A549 treated with dexamethasone at 1 μM for 4 hours (cell line): Measurements from ENCODE around the gene TMEM151A. TPM values are rescaled to one million over a fixed set of nuclear protein-coding genes. Genes with fewer than 3 reads are reported as not detected.

ENCODE experiments used
- total RNA-seq: library from RNA; stranded (reverse); fragments of 200-300 nt; extraction: Qiagen RNA extraction; gene quantifications from 5 replicates; pipeline ENCODE4 v1.2.3, GENCODE V29; 2022

The TMEM151A gene
- 2.0 to 3.8 TPM (median 3.5 TPM) in 5 replicates for total RNA-seq

GRCh38 chr11:66291706-66292542 lies at the start of gene TMEM151A:
Gene TMEM151A (plus strand): TSS chr11:66291894. CDS start chr11:66292014, 120 bp downstream.

GRCh38 chr11:66268244-66268951 lies 23.3 kb upstream of the TMEM151A start, which contains the start of gene RAB1B:
Gene RAB1B (plus strand): TSS chr11:66268639. CDS start chr11:66268680, 41 bp downstream.

GRCh38 chr11:66277471-66278362 lies 14.0 kb upstream of the TMEM151A start, which contains the start of gene CNIH2:
Gene CNIH2 (plus strand): TSS chr11:66278175. CDS start chr11:66278457, 282 bp downstream.

GRCh38 chr11:66288671-66289547 lies 2.8 kb upstream of the TMEM151A start, which contains the start of gene YIF1A:
Gene YIF1A (minus strand): TSS chr11:66289143. CDS start chr11:66288985, 158 bp downstream.

GRCh38 chr11:66316849-66317251 lies 25.2 kb downstream of the TMEM151A start, which contains the start of gene CD248:
Gene CD248 (minus strand): TSS chr11:66317044. CDS start chr11:66317027, 17 bp downstream.

GRCh38 chr11:66336234-66337102 lies 44.8 kb downstream of the TMEM151A start, which contains the start of gene RIN1:
Gene RIN1 (minus strand): TSS chr11:66336434. CDS start chr11:66336402, 32 bp downstream.

GRCh38 chr11:66344550-66345315 lies 53.0 kb downstream of the TMEM151A start, which contains the start of gene BRMS1:
Gene BRMS1 (minus strand): TSS chr11:66345104. CDS start chr11:66342234, 2,870 bp downstream.

Other genes with a start within 250 kb of the TMEM151A start
- gene GAL3ST3, start 242.7 kb upstream of the TMEM151A start, total RNA-seq: not detected in 5 replicates
- 175 to 193 TPM (median 190 TPM) in 5 replicates for gene SF3B2, start 239.5 kb upstream of the TMEM151A start, total RNA-seq
- gene PACS1, start 221.6 kb upstream of the TMEM151A start, total RNA-seq: 61.9 to 105 TPM (median 92.3 TPM) in 5 replicates
- gene KLC2, start 34.2 kb upstream of the TMEM151A start, total RNA-seq: 31.6 to 50.9 TPM (median 48.2 TPM) in 5 replicates
- 120 to 159 TPM (median 153 TPM) in 5 replicates for gene RAB1B, start 23.3 kb upstream of the TMEM151A start, total RNA-seq
- gene CNIH2, start 13.7 kb upstream of the TMEM151A start, total RNA-seq: 1.3 to 2.9 TPM (median 2.5 TPM) in 5 replicates
- 90.1 to 113 TPM (median 106 TPM) in 5 replicates for gene YIF1A, start 2.8 kb upstream of the TMEM151A start, total RNA-seq
- gene CD248, start 25.1 kb downstream of the TMEM151A start, total RNA-seq: not detected in 5 replicates
- gene RIN1, start 44.5 kb downstream of the TMEM151A start, total RNA-seq: 20.7 to 33.8 TPM (median 31.2 TPM) in 5 replicates
- 76.8 to 96.5 TPM (median 84.8 TPM) in 5 replicates for gene BRMS1, start 53.2 kb downstream of the TMEM151A start, total RNA-seq
- gene B4GAT1, start 55.7 kb downstream of the TMEM151A start, total RNA-seq: 13.4 to 15.6 TPM (median 14.6 TPM) in 5 replicates
- 6.1 to 9.8 TPM (median 9.1 TPM) in 5 replicates for gene SLC29A2, start 79.9 kb downstream of the TMEM151A start, total RNA-seq
- gene NPAS4, start 129.1 kb downstream of the TMEM151A start, total RNA-seq: 0.03 TPM in 1 of 5 replicates, not detected in the others
- 96.3 to 115 TPM (median 107 TPM) in 5 replicates for gene MRPL11, start 147.0 kb downstream of the TMEM151A start, total RNA-seq
- 3.4 to 5.2 TPM (median 4.5 TPM) in 5 replicates for gene PELI3, start 175.0 kb downstream of the TMEM151A start, total RNA-seq
- gene DPP3, start 188.5 kb downstream of the TMEM151A start, total RNA-seq: 48.9 to 58.4 TPM (median 56.0 TPM) in 5 replicates
- gene BBS1, start 218.7 kb downstream of the TMEM151A start, total RNA-seq: 6.1 to 10.0 TPM (median 9.4 TPM) in 5 replicates